ENCODE results near the gene NECTIN2. TPM values are rescaled to one million over a fixed set of nuclear protein-coding genes. Genes with fewer than 3 reads are reported as not detected.
A peak's percentile ranks its signal among the peaks of the same experiment; 100 is the strongest.

The NECTIN2 gene
- total RNA-seq, 4 donors from 2014 or later: 25.6 to 171 (median 122) TPM

DNA sequence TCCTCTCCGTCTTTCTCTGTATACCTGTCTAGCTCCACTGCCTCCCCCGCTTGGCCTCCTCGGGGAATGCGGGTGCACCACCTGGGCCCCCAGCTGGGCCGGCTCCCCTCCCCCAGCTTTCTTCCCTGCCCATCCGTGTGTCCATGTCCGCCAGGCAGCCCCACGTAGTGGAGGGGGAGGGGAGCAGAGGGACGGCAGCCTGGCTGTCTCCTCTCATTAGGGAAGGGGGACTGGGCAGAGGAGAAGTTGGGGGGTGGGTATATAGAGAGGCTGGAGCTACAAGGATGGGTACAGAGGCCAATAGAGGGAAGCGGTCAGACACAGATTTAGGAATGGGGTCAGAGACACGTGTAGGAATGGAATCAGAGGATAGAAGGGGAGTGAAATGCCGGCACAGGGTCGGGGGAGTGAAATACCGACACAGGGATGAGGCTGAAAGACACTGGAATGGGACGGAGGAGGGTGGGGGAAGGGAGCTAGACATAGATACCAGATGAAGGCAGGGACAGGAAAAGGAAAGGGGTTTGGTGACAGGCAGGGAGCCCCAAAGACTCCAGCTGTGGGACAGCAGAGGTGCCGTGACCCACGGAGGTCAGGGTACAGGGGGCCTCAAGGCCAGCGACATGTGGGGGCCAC is 2.8 kb downstream of the NECTIN2 start:
- no peak for DNase-seq
- peak overlapping the region; percentile 75 to 97 (median 96) for H3K27ac ChIP-seq
- TF ChIP-seq POLR2A (IDR thresholded peaks at IDR 0.05): no peak
- TF ChIP-seq, protein P1, sequence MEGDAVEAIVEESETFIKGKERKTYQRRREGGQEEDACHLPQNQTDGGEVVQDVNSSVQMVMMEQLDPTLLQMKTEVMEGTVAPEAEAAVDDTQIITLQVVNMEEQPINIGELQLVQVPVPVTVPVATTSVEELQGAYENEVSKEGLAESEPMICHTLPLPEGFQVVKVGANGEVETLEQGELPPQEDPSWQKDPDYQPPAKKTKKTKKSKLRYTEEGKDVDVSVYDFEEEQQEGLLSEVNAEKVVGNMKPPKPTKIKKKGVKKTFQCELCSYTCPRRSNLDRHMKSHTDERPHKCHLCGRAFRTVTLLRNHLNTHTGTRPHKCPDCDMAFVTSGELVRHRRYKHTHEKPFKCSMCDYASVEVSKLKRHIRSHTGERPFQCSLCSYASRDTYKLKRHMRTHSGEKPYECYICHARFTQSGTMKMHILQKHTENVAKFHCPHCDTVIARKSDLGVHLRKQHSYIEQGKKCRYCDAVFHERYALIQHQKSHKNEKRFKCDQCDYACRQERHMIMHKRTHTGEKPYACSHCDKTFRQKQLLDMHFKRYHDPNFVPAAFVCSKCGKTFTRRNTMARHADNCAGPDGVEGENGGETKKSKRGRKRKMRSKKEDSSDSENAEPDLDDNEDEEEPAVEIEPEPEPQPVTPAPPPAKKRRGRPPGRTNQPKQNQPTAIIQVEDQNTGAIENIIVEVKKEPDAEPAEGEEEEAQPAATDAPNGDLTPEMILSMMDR (IDR thresholded peaks at IDR 0.05): no peak
- peak overlapping the region in 3 of 4 donors; percentile 58 to 95 (median 88) for H3K4me3 ChIP-seq
- H3K4me1 ChIP-seq: peaks cover 0 to 38% (median 12%) of the 10 kb centered on the region in 4 donors
- peaks cover 0 to 5% (median 0%) of the 10 kb centered on the region in 4 donors for H3K9me3 ChIP-seq
- no peaks in the 10 kb centered on the region for H3K27me3 ChIP-seq
- no peaks in the 10 kb centered on the region for H3K36me3 ChIP-seq

DNA sequence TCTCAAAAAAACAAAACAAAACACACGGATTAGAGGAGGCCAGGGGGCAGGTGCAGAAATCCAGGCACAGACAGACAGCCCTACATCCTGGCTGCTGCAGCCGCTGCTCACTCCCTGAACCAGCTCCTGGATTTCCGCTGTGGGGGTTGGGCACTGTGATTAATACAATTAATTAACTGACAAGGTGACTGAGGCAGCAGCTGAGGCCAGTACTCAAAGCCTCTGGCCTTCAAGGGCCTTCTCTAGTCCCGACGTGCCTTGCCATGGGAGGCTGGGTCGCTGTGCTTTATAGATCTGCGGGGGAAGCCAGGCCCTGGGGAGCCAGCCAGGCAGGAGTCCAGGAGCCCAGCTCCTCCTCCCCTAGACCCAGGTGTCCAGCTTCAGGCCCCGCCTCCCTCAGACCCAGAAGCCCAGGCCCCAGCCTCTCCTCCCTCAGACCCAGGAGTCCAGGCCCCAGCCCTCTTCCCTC is 4.6 kb downstream of the NECTIN2 start:
- DNase-seq: no peak
- no peaks in the 10 kb centered on the region for H3K36me3 ChIP-seq
- no peaks in the 10 kb centered on the region for H3K9me3 ChIP-seq
- no peak overlapping the region for H3K4me3 ChIP-seq
- no peak overlapping the region for H3K27ac ChIP-seq
- no peaks in the 10 kb centered on the region for H3K27me3 ChIP-seq
- TF ChIP-seq, protein P1 (IDR thresholded peaks at IDR 0.05): no peak
- TF ChIP-seq POLR2A (IDR thresholded peaks at IDR 0.05): no peak
- H3K4me1 ChIP-seq: peaks cover 0 to 24% (median 9%) of the 10 kb centered on the region in 4 donors

DNA sequence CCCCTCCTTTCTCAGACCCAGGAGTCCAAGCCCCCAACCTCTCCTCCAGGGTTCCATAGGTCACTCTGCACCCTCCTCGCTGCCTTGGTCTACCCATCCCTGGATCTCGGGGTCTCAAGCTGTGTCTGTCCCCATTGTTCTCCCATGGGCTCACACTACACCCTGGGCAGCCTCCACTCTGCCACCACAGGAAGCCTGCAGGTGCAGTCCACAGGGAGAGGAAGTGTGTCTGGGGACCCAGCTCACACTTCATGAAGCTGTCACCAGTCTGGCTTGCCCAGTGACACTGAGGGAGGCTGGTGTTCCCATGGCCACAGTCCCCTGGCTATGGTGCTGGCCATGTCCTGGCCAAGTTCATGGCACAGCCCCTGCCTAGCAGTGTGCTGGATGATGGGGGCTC is 5.3 kb downstream of the NECTIN2 start:
- Histone ChIP-seq H3K36me3 (no peaks in the 10 kb centered on the region), H3K4me1 (peaks cover 0 to 24% (median 5%) of the 10 kb centered on the region in 4 donors)

DNA sequence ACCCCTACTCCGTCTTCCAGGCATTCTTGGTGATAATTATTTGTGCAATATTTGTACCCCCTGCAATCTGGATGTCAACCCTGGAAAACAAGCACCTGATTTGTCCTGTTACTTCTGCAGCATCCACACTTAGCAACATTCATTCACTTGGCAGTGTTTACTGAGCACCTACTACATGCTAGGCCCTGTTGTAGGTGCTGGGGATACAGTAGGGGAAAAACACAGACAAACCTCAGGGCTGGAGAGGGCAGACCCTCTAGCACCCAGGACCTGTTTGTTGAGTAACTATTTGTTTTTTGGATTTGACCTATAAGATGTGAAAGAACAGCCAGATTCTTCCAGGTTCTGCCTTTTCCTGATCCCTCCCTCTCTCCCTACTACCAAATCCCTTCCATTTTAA is 9.5 kb downstream of the NECTIN2 start:
- Histone ChIP-seq H3K27me3 (no peaks in the 10 kb centered on the region), H3K27ac (no peak overlapping the region), H3K9me3 (no peaks in the 10 kb centered on the region), H3K4me3 (no peak overlapping the region), H3K4me1 (no peaks in the 10 kb centered on the region), H3K36me3 (no peaks in the 10 kb centered on the region)
- TF ChIP-seq, protein P1 (IDR thresholded peaks at IDR 0.05): no peak
- TF ChIP-seq POLR2A (IDR thresholded peaks at IDR 0.05): no peak
- DNase-seq: no peak

More for the DNA sequence above, 5.3 kb downstream of the NECTIN2 start:
- Histone ChIP-seq H3K27me3 (no peaks in the 10 kb centered on the region), H3K4me3 (no peak overlapping the region), H3K27ac (no peak overlapping the region), H3K9me3 (no peaks in the 10 kb centered on the region)
- TF ChIP-seq, protein P1 (IDR thresholded peaks at IDR 0.05): no peak
- TF ChIP-seq POLR2A (IDR thresholded peaks at IDR 0.05): no peak
- no peak for DNase-seq

DNA sequence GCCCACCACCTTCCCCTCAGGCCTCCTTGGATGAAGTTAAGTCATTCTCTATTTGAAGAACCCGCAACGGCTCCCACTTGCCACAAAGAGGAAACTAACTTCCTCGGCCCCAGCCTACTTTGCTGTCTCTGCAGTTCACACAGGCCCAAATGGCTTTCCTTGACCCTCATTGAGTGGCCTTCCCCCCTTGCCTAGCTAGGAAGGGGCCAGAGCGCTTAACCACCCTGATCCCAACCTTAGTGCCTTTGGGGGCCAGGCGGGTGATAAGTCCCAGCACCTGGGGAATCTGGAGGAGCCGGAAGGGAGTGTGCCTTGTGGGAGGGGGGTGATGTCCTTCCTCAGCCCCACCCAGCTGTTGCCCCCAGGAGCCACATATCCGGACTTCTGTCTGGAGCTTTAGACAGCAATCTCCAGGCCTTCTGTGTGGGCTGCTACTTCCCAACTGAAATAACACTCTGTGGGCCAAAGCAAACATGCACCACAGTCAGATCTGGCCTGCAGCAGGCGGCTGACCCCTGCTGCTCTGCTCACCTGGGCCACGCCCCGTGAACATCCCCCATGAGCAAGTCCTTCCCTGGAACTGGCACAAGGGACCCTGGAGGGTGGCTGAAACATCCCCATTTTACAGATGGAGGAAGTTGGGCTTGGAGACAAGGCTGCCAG is 10.5 kb downstream of the NECTIN2 start:
- no peak overlapping the region for H3K4me3 ChIP-seq
- H3K36me3 ChIP-seq: no peaks in the 10 kb centered on the region
- H3K9me3 ChIP-seq: no peaks in the 10 kb centered on the region
- peak overlapping the region in 1 of 4 donors; percentile 49 for H3K27ac ChIP-seq
- no peak for DNase-seq
- H3K4me1 ChIP-seq: no peaks in the 10 kb centered on the region
- TF ChIP-seq, protein P1 (IDR thresholded peaks at IDR 0.05): no peak
- no peak for TF ChIP-seq POLR2A (IDR thresholded peaks at IDR 0.05)
- H3K27me3 ChIP-seq: no peaks in the 10 kb centered on the region

All from Peyer's patch (tissue), 4 donors.